HCT116 (cell line): ENCODE data around the gene GLYATL3.

Experiments used
- CTCF ChIP-seq, 3 experiments: fragments of 200-600 bp in 1 of 3; sonication (generic) in 1 of 3; IDR thresholded peaks in 2 of 3; conservative IDR thresholded peaks in 1 of 3; 2 replicates each; pipeline ENCODE4 v1.5.1; 2012 to 2017; ENCODE audit warnings: low read depth in 2 of 3, low read length in 2 of 3, antibody characterized with exemption in 1 of 3, borderline replicate concordance in 1 of 3, control low read depth in 1 of 3, mild to moderate bottlenecking in 1 of 3, mixed read lengths in 1 of 3, mixed run types in 1 of 3, moderate library complexity in 1 of 3; ENCODE audit not compliant: insufficient read depth in 1 of 3
- EGR1 ChIP-seq: IDR thresholded peaks from 2 replicates; pipeline ENCODE4 v1.6.1; 2012; ENCODE audit warnings: low read depth
- RAD21 ChIP-seq: IDR thresholded peaks from 2 replicates; pipeline ENCODE4 v1.6.1; 2012; ENCODE audit warnings: low read depth, mild to moderate bottlenecking

GRCh38 chr6:49543087-49543858 lies 43.5 kb downstream of the GLYATL3 start:
- TF ChIP-seq RAD21, result no peak
- no peak for TF ChIP-seq CTCF (IDR thresholded peaks at IDR 0.05 in 2 of 3, conservative IDR thresholded peaks at IDR 0.05 in 1 of 3; ENCODE audit: borderline replicate concordance in 1 of 3, insufficient read depth in 1 of 3, low read depth in 2 of 3, low read length in 2 of 3)
- TF ChIP-seq EGR1, result no peak
